IMR-90 (cell line): Measurements from ENCODE around the gene NGFR. TPM values are rescaled to one million over a fixed set of nuclear protein-coding genes. Genes with fewer than 3 reads are reported as not detected.

Experiments used
- ATAC-seq: fragments of 200-7000 bp; cut with Tn5 transposase; 2 replicates; pipeline ENCODE4 v1.9.1; 2020; ENCODE audit warnings: low read depth, mild to moderate bottlenecking, moderate library complexity
- BruUV-seq: library from RNA; stranded (reverse); fragments of 400-500 nt; replicated peaks from 2 replicates; lab custom pipeline; 2021; lab: Mats Ljungman, UMichigan
- CTCF ChIA-PET: fragments of 300-600 bp; formaldehyde crosslinking; extraction: SDS; loops from one replicate; lab custom pipeline; 2021; ENCODE audit warnings: antibody characterized with exemption; lab: Yijun Ruan, JAX
- POLR2A ChIA-PET: fragments of 300-600 bp; sonication (Branson Sonifier 250); formaldehyde crosslinking; loops from one replicate; lab custom pipeline; 2022; ENCODE audit warnings: antibody characterized with exemption; ENCODE audit not compliant: unreplicated experiment; lab: Charles Lee
- DNase-seq: peaks from one replicate; pipeline ENCODE4 v3.0.0; 2013
- H2AFZ ChIP-seq: replicated peaks from 2 replicates; pipeline ENCODE3; 2013; ENCODE audit warnings: low read length, mild to moderate bottlenecking; ENCODE audit not compliant: poor library complexity
- H2AK5ac ChIP-seq: 2 replicates; pipeline ENCODE4 v1.6.1; 2013; ENCODE audit warnings: low read depth, low read length, inconsistent platforms
- H2AK9ac ChIP-seq: replicated peaks from 2 replicates; pipeline ENCODE3; 2013; ENCODE audit warnings: mild to moderate bottlenecking, low read depth, low read length, moderate library complexity; ENCODE audit not compliant: poor library complexity
- H2BK120ac ChIP-seq: 2 replicates; pipeline ENCODE4 v1.6.1; 2013; ENCODE audit warnings: low read depth, low read length, inconsistent platforms
- H2BK15ac ChIP-seq: 3 replicates; pipeline ENCODE4 v1.6.1; 2013; ENCODE audit warnings: low read depth, low read length, inconsistent platforms
- H2BK20ac ChIP-seq: 2 replicates; pipeline ENCODE4 v1.6.1; 2013; ENCODE audit warnings: low read depth, mild to moderate bottlenecking, inconsistent platforms, low read length, moderate library complexity
- H2BK5ac ChIP-seq: 2 replicates; pipeline ENCODE4 v1.6.1; 2013; ENCODE audit warnings: mild to moderate bottlenecking, low read depth, low read length, inconsistent platforms; ENCODE audit not compliant: poor library complexity, severe bottlenecking
- H3K14ac ChIP-seq: replicated peaks from 2 replicates; pipeline ENCODE4 v1.6.1; 2013; ENCODE audit warnings: low read depth, low read length, inconsistent platforms
- H3K18ac ChIP-seq: 2 replicates; pipeline ENCODE4 v1.6.1; 2013; ENCODE audit warnings: low read depth, low read length, control low read depth
- H3K23ac ChIP-seq: 2 replicates; pipeline ENCODE4 v1.6.1; 2013; ENCODE audit warnings: low read depth, low read length, inconsistent platforms
- H3K27ac ChIP-seq: 2 replicates; pipeline ENCODE4 v1.5.1; 2013; ENCODE audit warnings: mild to moderate bottlenecking, control low read depth, low read length; ENCODE audit not compliant: insufficient read depth
- H3K27me3 ChIP-seq: 2 replicates; pipeline ENCODE4 v1.6.1; 2013; ENCODE audit warnings: low read length; ENCODE audit not compliant: control insufficient read depth, insufficient read depth
- H3K36me3 ChIP-seq: 2 replicates; pipeline ENCODE4 v1.6.1; 2013; ENCODE audit warnings: low read length, mixed read lengths; ENCODE audit not compliant: control insufficient read depth, insufficient read depth
- H3K4ac ChIP-seq: 2 replicates; pipeline ENCODE4 v1.6.1; 2013; ENCODE audit warnings: low read depth, low read length, inconsistent platforms
- H3K4me1 ChIP-seq: 2 replicates; pipeline ENCODE4 v1.6.1; 2013; ENCODE audit warnings: low read length, mixed read lengths; ENCODE audit not compliant: control insufficient read depth, insufficient read depth
- H3K4me2 ChIP-seq: 2 replicates; pipeline ENCODE4 v1.6.1; 2013; ENCODE audit warnings: low read depth, mild to moderate bottlenecking, control low read depth, low read length, moderate library complexity
- H3K4me3 ChIP-seq: 2 replicates; pipeline ENCODE4 v1.5.1; 2013; ENCODE audit warnings: low read depth, mild to moderate bottlenecking, control low read depth, low read length, moderate library complexity; ENCODE audit not compliant: insufficient read depth
- H3K56ac ChIP-seq: 2 replicates; pipeline ENCODE4 v1.6.1; 2013; ENCODE audit warnings: low read length, inconsistent platforms; ENCODE audit not compliant: insufficient read depth; ENCODE audit errors: extremely low read depth
- H3K79me1 ChIP-seq, 2 experiments: 2 replicates each; pipeline ENCODE4 v1.6.1; 2013; ENCODE audit warnings: low read length in 2 of 2, inconsistent platforms in 1 of 2, low read depth in 1 of 2
- H3K9ac ChIP-seq: 2 replicates; pipeline ENCODE4 v1.6.1; 2013; ENCODE audit warnings: low read depth, low read length, control low read depth
- H3K9me1 ChIP-seq: 2 replicates; pipeline ENCODE4 v1.6.1; 2013; ENCODE audit warnings: low read length, inconsistent platforms; ENCODE audit not compliant: insufficient read depth
- H3K9me3 ChIP-seq: 2 replicates; pipeline ENCODE4 v1.6.1; 2013; ENCODE audit warnings: low read length; ENCODE audit not compliant: control insufficient read depth, insufficient read depth
- H4K20me1 ChIP-seq: 2 replicates; pipeline ENCODE4 v1.6.1; 2013; ENCODE audit warnings: low read length, inconsistent platforms; ENCODE audit not compliant: insufficient read depth
- H4K5ac ChIP-seq: 2 replicates; pipeline ENCODE4 v1.6.1; 2013; ENCODE audit warnings: mild to moderate bottlenecking, low read depth, low read length, control low read depth
- H4K8ac ChIP-seq, 2 experiments: 2 replicates each; pipeline ENCODE4 v1.6.1; 2013; ENCODE audit warnings: low read depth in 2 of 2, low read length in 2 of 2, control low read depth in 1 of 2, inconsistent platforms in 1 of 2
- H4K91ac ChIP-seq: 2 replicates; pipeline ENCODE4 v1.6.1; 2013; ENCODE audit warnings: low read depth, low read length, inconsistent platforms; ENCODE audit not compliant: insufficient read depth
- BHLHE40 ChIP-seq: fragments of 150-350 bp; IDR thresholded peaks from 2 replicates; pipeline ENCODE4 v1.6.1; 2016; ENCODE audit warnings: mild to moderate bottlenecking, low read depth, low read length
- CHD1 ChIP-seq: IDR thresholded peaks from 2 replicates; pipeline ENCODE4 v1.6.1; 2012; ENCODE audit warnings: low read depth, low read length, improper control_type of control experiment
- MAFK ChIP-seq: IDR thresholded peaks from 2 replicates; pipeline ENCODE4 v1.6.1; 2012; ENCODE audit warnings: low read depth, low read length, improper control_type of control experiment
- WGBS, 2 experiments: methylation state at CpG; one replicate each; pipeline versions ENCODE4 v1.1.5 to v1.1.7; 2013; ENCODE audit warnings: missing lambda C conversion rate in 2 of 2; ENCODE audit not compliant: insufficient read length in 1 of 2; ENCODE audit errors: extremely low coverage in 2 of 2; 5-methylcytosine and 5-hydroxymethylcytosine counted together
- dilution Hi-C: fragments of 300-500 bp; cut with HindIII; formaldehyde crosslinking; loops from one replicate; pipeline ENCODE4 v1.14.3; 2018; ENCODE audit warnings: low sequenced_read_pairs; ENCODE audit not compliant: unreplicated experiment
- in situ Hi-C: fragments of 300-500 bp; cut with MboI; formaldehyde crosslinking; loops from 3 replicates; pipeline ENCODE4 v1.14.3; 2019; ENCODE audit warnings: low sequenced_read_pairs, inconsistent platforms, mixed read lengths
- intact Hi-C: fragments of 100-400 bp; cut with micrococcal nuclease; formaldehyde crosslinking; loops from 2 replicates; pipeline ENCODE4 v1.10.0; 2022
- polyA plus RNA-seq, 3 experiments: library from polyadenylated mRNA; depleted of rRNA; stranded (reverse); fragments of >200 nt; gene quantifications; 2 replicates each; pipeline ENCODE4 v1.2.3, GENCODE V29; 2012; ENCODE audit warnings: low replicate concordance in 1 of 3
- total RNA-seq: library from RNA; depleted of rRNA; stranded (reverse); fragments of >200 nt; gene quantifications from 2 replicates; pipeline ENCODE4 v1.2.3, GENCODE V29; 2012

Gene NGFR
- total and polyA plus RNA-seq, 2 of the 4 experiments (the other 2 are of a cell fraction): 0.15 to 0.18 TPM

- H3K27me3 ChIP-seq: peaks cover 86% of the 10 kb centered on the region
- H2AK5ac ChIP-seq: no peak overlapping the region
- H3K36me3 ChIP-seq: no peaks in the 10 kb centered on the region
- no peak overlapping the region for H3K4me2 ChIP-seq
- no peak overlapping the region for H3K56ac ChIP-seq
- H3K14ac ChIP-seq: no peak overlapping the region
- H2AK9ac ChIP-seq: no peak overlapping the region
- intact Hi-C loops (no loop called here), in situ Hi-C loops (no loop called here), dilution Hi-C loops (no loop called here)
- H3K4ac ChIP-seq: no peak overlapping the region
- H3K79me1 ChIP-seq: no peaks in the 10 kb centered on the region
- H2AFZ ChIP-seq: no peak overlapping the region
- no peaks in the 10 kb centered on the region for H3K9me1 ChIP-seq
- no peak overlapping the region for H3K9ac ChIP-seq
- H3K4me1 ChIP-seq: peaks cover 3% of the 10 kb centered on the region; the same call in 1 of the 2 replicates
- H4K20me1 ChIP-seq: 0 out of 2 replicates have a peak, but pooled peaks cover 6% of the 10 kb centered on the region
- ChIA-PET POLR2A (no interaction called here), CTCF (no interaction called here)
- no peak for DNase-seq
- no peak overlapping the region for H3K4me3 ChIP-seq
- BruUV-seq: no TSS peak
- no peak overlapping the region for H3K18ac ChIP-seq
- TF ChIP-seq MAFK: no peak
- no peak for TF ChIP-seq BHLHE40
- TF ChIP-seq CHD1: no peak
- no peak overlapping the region for H3K27ac ChIP-seq
- no peak overlapping the region for H4K5ac ChIP-seq
- no peak overlapping the region for H4K91ac ChIP-seq
- no peak overlapping the region for H4K8ac ChIP-seq
- H3K23ac ChIP-seq: no peak overlapping the region
- no peaks in the 10 kb centered on the region for H3K9me3 ChIP-seq
- H2BK5ac ChIP-seq: no peak overlapping the region
- 30% methylated on average over 2 of the region's 5 CpGs; no CpG with 5 or more reads in 1 of the 2 experiments for WGBS, 2 experiments
- H2BK15ac ChIP-seq: no peak overlapping the region
- no peak overlapping the region for H2BK120ac ChIP-seq
- no peak for ATAC-seq
- no peak overlapping the region for H2BK20ac ChIP-seq
Observed at GRCh38 chr17:49491192-49491769, 3.8 kb upstream of the NGFR start.
